Measurements from ENCODE around the gene RNF217.

The RNF217 gene

GRCh38 chr6:124987999-124988591 is 25.9 kb downstream of the RNF217 start:
- DNase-seq (ENCODE audit: low read depth): no peak

- no peak for DNase-seq (ENCODE audit: low read depth)
Measured at GRCh38 chr6:124989136-124989983, 27.1 kb downstream of the RNF217 start.

- DNase-seq (ENCODE audit: low read depth): no peak
Measured at GRCh38 chr6:124990988-124991387, 28.8 kb downstream of the RNF217 start.

- DNase-seq (ENCODE audit: low read depth): no peak
Measured at GRCh38 chr6:124991764-124992295, 29.6 kb downstream of the RNF217 start.

- DNase-seq (ENCODE audit: low read depth): no peak
Measured at GRCh38 chr6:124993327-124993726, 31.1 kb downstream of the RNF217 start.

- DNase-seq (ENCODE audit: low read depth): no peak
Measured at GRCh38 chr6:124994648-124995047, 32.4 kb downstream of the RNF217 start.

- no peak for DNase-seq (ENCODE audit: low read depth)
Measured at GRCh38 chr6:124995131-124995530, 32.9 kb downstream of the RNF217 start.

GRCh38 chr6:124995645-124996325 is 33.5 kb downstream of the RNF217 start:
- no peak for DNase-seq (ENCODE audit: low read depth)

- DNase-seq (ENCODE audit: low read depth): no peak
Measured at GRCh38 chr6:124996411-124996810, 34.2 kb downstream of the RNF217 start.

- DNase-seq (ENCODE audit: low read depth): no peak
Measured at GRCh38 chr6:124997196-124997875, 35.1 kb downstream of the RNF217 start.

GRCh38 chr6:124999105-124999764 is 37.0 kb downstream of the RNF217 start:
- DNase-seq (ENCODE audit: low read depth): no peak

- DNase-seq (ENCODE audit: low read depth): no peak
Measured at GRCh38 chr6:125001684-125002405, 39.6 kb downstream of the RNF217 start.

- DNase-seq (ENCODE audit: low read depth): no peak
Measured at GRCh38 chr6:125002406-125002741, 40.1 kb downstream of the RNF217 start.

- no peak for DNase-seq (ENCODE audit: low read depth)
Measured at GRCh38 chr6:125003070-125003469, 40.8 kb downstream of the RNF217 start.

- no peak for DNase-seq (ENCODE audit: low read depth)
Measured at GRCh38 chr6:125004198-125004597, 42.0 kb downstream of the RNF217 start.

GRCh38 chr6:125004797-125005595 is 42.8 kb downstream of the RNF217 start:
- DNase-seq (ENCODE audit: low read depth): no peak

GRCh38 chr6:125008261-125008703 is 46.0 kb downstream of the RNF217 start:
- DNase-seq (ENCODE audit: low read depth): no peak

- DNase-seq (ENCODE audit: low read depth): no peak
Measured at GRCh38 chr6:125008957-125009356, 46.7 kb downstream of the RNF217 start.

GRCh38 chr6:125009578-125009977 is 47.3 kb downstream of the RNF217 start:
- DNase-seq (ENCODE audit: low read depth): no peak

Data from stimulated activated CD8-positive, alpha-beta memory T cell treated with anti-CD3 and anti-CD28 coated beads, Interleukin-7, amount 100 ng/mL, for 24 hours (primary cell).